ELR (cell line): ENCODE measurements around the gene RNU6-7.

Experiments used
- DNase-seq: peaks from one replicate; pipeline ENCODE4 v3.0.0-alpha.2; 2015; ENCODE audit warnings: low read depth

RNU6-7 gene

DNA sequence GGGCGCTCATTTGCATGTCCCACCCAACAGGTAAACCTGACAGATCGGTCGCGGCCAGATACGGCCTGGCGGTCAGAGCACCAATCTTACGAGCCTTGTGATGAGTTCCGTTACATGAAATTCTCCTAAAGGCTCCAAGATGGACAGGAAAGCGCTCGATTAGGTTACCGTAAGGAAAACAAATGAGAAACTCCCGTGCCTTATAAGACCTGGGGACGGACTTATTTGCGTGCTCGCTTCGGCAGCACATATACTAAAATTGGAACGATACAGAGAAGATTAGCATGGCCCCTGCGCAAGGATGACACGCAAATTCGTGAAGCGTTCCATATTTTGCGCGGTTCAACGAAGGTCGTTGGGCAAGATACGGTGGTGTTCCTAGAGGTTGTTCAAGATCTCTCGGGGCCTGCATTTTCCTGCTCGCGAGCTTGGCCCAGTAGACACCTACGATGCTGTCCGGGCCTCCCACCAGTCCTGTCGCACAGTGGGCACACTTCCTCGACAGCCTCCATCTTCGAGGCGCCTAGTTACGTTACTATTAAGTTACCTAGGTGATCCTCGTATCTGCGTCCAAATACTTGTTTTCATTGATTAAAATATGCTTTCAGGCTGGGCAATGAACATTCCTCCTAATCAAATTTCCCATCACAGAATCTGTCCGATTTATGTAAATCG, at the start of gene RNU6-7:
TSS of gene RNU6-7 (plus strand) at position 230 of the 675 bp plus-strand sequence.
- DNase-seq = peak; percentile 44

DNA sequence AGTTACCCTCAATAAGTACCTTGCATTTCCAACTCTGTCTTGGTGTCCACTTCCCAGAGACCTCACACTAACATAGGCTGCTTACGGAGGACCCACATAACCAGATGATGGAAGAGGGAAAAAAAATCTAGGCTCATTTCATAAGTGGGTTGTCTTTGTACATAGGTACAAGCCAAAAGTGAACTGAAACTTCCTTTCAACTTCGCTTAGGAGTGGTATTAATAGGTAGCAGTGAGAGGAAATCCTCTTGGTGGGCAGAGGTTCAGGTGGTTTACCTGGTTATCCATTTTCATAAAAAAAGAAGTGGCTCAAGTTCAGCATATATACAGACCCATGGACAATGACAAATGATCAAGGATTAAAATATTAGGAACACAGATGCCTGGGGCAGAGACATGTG, 35.8 kb upstream of the RNU6-7 start:
- DNase-seq = no peak

DNA sequence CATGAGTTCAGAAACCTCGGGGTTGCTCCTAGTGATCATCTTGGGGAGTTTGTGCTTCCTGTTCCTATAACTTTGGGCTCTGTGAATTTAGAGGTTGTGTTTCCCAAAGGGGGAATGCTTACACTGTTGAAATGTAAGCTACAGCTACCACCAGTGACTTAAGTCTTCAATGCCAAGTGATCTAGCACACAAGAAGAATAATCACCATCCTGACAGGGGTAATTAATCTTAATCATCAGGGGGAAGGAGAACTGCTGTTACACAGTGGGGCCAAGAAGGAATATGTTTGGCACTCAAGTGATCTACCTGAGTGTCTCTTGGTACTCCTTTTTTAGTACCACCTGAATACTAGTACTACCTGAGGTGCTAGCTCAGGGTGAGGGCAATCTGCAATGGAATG, 34.9 kb upstream of the RNU6-7 start:
- DNase-seq = no peak

DNA sequence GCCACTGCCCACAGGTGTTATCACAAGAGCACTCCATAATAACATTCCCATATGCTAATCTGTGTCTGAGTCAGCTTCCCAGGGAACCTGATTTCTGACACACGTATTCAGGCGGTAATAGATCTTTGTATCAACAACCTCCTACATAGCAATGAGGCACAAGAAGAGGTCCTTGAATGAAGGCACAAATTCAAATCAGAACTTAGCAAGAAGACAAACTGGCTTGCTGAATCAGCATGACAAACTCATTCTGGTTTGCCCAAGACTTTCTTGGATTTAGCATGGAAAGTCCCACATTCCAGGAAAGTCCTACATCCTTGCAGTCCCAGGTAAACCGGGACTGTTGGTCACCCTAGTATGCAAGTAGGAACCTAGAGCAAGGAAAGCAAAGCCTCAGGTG, 33.9 kb upstream of the RNU6-7 start:
- no peak for DNase-seq

DNA sequence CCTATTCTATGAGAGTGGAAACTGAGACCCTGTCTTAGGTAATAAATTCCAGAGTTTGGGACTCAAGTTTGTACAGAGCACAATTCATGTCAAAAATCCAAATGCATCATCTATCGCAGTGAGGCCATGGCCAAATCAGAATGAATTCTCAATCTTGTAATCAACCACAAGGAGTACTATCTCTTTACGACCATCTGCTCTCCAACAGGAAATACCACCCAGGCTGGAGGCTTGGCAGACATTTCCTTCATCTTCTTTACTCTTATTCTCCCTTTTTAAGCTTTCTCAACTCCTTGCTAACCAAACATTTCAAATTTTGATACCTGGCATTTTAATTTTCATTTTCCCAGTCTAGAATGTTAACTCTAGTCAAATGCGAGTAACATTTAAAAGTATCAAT, 32.7 kb upstream of the RNU6-7 start:
- DNase-seq = no peak

DNA sequence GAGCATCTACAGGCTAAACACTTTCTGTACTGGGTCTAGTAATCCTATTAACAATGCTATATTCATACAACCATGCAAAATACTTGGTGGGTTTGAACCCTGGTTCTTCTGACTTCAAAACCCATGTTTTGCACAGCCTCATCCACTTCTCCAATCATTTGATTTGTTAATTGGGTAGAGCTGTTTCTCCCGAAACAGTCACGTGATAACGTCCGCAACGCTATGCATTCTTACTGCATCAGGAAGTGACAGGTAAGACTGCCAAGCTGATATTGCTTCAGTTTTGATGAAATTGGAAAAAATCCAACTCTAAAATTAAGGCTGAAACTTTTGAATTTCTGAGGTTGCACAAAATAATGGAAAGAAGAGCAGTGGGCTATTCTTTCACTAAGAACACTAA, 30.4 kb upstream of the RNU6-7 start:
- no peak for DNase-seq

DNA sequence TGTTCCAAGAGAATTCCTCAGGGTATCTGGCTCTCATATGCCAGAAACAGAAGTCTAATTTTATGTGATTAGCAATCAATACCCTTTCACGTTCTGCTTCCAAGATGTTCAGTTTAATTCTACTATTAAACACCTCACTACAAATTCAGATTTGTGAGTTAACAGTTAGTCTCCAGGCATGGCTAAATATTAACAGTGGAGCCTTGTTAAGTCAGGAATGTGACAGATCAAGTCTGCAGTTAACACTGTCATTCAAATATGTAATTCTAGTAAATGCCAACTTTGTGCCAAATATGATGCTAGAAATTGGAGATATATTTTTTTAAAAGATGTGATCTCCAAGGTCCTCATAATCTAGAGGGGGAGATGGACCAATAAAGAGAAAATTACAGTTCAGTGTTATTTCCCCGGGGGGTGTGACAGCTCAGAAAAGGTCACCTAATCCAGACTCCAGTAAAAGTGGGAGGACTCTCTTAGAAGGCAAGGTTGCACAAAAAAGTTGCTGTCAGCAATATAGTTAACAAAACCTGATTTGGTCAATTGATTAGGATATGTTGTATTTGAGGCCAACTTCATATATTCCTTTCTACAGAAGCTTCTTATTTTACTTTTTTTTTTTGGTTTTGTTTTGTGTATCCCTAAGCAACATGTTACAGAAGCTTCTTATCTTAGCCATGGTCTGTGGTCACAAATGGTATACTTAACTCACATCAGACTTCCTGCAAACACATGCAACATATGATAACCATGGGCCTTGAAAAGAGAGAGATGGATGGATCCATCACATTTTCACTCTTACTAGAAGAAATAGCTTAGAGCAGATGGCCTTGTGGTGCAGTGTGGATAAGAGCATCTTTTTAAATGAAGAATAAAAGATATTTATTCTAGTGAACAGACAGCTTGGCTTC, 18.4 kb upstream of the RNU6-7 start:
- no peak for DNase-seq

DNA sequence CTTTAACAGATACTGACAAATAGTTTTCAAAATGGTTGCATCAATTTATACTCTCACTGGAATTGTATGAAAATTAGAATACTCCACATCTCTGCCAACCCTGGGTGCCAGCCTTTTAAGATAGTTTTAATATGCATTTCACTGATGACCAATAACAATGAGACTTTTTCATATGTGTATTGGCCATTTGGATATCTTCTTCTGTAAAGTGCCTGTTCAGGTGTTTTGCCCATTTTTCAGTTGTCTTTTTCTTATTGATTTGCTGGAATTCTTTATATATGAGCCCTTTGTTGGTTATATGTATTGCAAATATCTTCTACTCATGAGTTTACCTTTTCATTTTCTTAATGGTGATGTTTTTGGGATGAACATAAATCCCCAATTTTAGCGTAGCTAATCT, 16.7 kb upstream of the RNU6-7 start:
- no peak for DNase-seq

DNA sequence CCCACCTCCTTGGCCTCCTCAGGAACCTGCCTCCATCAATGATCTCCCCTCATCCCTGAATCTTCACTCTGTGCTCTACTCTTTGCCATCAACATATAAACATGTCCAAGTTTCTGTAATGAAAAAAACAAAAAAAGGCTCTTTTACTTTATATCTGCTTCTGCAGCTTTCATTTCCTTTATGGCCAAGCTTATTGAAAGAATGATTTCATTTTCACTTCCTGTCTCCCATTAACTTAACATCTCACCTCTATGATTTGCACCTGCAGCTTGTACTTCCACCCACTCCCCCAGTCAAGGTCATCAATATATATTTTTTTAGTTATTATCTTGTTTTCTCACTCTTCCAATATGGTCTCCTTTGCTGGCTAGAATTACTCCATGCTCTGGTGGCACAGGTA, 15.6 kb upstream of the RNU6-7 start:
- no peak for DNase-seq

DNA sequence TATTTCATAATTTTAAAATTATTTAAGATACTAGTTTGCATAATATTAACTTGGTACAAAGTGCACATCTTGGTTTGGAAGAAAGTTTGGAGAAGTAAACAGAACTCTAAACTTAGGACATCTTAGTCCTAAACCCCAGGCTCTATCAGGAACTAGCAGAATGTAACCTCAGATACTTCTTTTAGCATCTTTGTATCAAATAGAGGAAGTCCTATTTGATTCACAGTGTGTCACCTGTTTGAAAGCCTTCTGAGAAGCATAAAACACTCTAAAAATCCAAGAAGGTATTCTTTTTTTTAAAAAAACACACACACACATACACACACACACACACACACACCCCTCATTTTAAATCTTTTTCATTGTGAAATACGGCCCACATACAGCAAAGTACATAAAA, 12.0 kb upstream of the RNU6-7 start:
- DNase-seq = no peak

DNA sequence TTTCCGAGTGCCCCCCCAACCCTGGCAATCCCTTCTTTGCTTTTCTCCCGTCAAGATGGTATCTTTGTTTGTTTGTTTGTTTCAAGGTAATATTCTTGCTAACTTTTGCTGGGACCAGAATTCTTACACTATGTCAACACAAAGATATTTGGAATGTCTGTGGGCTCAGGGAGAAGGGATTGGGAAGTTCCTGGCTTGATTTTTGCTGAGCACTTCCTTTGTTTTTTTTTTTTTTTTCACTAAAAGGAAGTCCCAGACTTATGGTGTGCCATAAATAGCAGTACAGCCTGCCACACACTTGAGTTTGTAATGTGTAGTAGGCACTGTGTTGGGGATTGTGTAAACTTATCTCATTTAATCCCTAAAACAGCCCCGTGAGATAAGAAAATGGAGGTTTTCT, 11.2 kb upstream of the RNU6-7 start:
- no peak for DNase-seq

DNA sequence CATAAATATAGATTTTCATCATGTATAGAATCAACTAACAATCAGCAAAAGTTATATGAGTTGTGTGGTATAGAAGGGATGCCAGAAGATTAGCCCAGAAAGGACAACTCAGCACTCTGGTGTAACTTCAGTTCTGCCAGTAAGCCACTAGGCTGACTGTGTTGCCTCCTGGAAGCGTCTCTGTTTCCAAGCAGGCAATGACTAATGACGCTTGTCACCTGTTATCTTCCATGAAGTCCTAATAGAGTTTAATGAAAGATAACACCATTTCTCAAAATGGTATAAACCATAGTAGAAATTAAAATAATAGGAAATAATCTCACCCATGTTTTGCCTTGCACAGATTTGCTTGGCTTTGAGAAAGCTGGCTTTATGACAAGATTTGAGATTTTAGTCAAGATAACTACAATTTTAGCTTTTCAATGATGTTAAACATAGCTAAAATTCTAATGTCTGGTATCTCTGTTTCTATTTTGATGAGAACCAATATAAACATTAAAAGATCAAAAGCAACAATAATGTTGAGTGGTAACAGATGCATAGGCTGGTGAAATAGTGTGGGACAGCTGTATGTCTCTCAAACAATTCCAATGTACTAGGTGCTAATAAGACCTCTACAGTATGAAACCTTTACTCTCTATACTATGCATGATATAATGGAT, 9.0 kb upstream of the RNU6-7 start:
- DNase-seq = no peak

DNA sequence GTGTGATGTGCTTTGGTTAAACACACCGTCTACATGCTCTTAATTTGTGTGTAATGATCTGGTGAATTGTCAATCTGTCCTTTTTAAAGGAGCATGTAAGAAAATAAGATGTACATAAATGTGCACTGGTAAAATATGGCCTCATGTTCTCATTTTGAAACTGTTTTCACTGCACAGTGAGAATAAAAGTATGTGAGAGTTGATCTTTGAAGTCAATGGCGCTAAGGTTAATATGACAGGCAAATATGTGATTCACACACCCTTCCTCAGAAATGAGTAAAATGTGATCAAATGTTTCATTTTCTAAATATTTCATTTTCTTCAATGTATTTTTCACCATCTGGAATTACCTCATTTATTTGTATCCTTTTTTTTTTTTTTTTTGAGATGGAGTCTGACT, 8.3 kb upstream of the RNU6-7 start:
- DNase-seq = no peak

DNA sequence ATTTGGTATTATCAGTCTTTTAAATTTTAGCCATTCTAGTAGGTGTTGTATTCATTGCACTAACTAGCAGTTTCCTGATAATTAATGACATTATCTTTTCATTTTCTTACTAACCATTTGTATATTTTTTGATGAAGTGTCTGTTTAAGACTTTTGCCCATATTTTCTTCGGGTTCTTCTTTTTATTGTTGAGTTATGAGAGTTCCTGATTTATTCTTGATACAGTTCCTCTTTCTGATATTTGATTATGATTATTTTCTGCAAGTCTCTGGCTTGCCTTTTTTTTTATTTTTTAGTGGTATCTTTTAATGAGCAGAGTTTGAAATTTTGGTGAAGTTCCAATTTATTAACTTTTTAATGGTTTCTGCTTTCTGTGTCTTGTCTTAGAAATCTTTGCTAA, 6.2 kb upstream of the RNU6-7 start:
- DNase-seq = no peak

DNA sequence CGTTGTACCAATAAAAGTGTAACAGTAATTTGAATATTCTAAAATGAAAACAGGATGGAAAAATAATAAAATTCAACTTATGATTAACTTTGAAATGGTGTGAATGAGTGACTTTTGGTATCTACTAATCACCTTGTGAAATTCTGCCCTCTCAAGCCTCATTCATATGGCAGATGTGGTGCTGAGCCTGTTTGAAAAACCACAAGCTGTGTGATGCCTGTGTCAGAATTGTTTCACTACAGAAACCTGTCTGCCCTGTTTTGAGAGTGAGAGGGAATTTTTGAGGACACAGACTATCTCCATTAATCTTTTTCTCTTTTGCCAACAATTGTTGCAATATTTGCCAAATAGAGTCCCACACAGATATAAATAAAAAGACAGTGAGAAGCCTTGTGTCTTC, 3.9 kb upstream of the RNU6-7 start:
- DNase-seq = no peak

DNA sequence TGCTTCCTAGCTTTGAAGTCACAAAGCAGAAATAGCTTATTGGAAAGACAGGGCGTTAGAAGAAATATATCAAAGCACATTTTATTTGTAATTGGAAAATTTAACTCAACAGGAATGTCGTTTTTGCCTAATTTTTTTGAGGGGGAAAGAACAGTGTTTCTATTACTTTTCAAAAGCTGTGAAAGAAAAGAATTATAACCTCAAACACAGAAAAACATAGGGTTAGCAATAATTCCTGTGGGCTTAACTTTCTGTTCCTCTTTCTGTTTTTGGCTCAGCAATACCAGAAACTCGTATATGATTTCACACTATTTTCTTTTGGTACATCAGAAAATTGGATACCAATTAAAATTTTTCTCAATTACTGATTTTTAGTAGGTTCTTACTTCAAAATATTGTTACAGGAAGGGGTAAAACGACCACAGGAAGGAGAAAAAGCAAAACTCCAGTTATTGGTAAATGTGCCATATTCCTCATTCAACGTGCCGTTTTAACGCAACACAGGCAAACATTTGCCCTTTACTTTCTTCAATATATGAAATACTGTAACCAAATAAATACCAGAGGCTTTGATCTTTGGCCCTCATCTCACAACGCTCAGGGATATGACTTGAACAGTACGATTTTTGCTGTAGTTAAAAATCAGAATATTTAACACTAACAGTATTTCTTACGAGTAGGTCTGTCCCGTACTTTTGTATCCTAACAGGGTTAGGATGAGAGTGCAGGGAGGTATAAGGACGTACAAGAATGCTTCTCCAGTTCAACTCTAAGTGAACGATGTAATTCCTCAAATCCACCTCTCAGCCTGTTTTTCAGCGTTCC, 1.3 kb upstream of the RNU6-7 start:
- DNase-seq = no peak

DNA sequence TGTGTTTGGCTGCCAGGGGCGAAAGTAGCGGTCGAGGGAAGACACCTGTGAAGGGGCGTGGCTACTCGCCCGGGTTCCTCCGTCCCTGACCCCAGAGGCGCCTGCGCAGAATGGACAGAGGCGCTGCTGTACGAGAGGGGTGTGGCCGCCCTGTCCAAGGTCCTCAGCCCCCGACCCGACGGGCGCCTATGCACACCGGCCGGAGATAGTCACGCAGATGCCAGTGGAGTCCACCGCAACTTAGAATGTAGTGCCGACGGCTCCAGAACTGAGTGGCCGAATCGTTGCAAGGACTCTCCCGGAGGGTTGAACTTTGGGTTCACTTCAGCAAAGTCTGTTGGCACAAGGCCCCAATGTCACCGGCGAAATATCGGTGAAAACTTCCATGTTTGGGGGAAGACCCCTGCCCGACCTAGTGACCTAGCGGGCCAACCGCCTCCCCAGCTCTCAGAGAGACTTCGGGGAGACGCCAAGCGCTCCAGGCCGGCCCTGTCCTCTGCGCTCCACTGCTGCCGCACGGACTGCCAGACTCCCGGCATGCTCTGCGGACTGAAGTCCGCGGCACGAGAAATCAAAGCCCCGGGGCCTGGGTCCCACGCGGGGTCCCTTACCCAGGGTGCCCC, 541 bp upstream of the RNU6-7 start:
- peak; percentile 74 for DNase-seq

DNA sequence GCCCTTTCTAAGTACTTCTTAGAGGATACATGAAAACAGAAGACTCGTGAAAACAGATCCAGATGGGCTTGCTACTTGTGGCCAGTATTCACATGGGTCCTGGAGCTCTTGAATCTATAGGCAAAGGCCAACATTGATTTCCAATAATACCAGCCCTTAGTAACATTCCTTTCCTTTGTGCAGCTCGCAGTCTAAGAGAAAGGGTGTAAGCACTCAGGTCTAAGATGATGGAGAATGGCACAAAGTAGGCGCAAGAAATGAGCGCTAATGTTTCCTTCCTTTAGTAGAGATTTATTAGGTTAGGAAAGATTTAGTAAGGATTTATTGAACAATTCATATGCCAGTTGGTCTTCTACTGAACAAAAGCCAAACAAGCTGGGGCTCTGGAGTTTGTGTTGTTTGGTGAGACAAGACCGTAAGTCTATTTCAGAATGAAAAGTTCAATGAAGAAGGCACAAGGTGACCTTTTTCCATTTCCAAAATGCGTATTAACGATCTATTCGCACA, 699 bp downstream of the RNU6-7 start:
- peak; percentile 40 for DNase-seq

DNA sequence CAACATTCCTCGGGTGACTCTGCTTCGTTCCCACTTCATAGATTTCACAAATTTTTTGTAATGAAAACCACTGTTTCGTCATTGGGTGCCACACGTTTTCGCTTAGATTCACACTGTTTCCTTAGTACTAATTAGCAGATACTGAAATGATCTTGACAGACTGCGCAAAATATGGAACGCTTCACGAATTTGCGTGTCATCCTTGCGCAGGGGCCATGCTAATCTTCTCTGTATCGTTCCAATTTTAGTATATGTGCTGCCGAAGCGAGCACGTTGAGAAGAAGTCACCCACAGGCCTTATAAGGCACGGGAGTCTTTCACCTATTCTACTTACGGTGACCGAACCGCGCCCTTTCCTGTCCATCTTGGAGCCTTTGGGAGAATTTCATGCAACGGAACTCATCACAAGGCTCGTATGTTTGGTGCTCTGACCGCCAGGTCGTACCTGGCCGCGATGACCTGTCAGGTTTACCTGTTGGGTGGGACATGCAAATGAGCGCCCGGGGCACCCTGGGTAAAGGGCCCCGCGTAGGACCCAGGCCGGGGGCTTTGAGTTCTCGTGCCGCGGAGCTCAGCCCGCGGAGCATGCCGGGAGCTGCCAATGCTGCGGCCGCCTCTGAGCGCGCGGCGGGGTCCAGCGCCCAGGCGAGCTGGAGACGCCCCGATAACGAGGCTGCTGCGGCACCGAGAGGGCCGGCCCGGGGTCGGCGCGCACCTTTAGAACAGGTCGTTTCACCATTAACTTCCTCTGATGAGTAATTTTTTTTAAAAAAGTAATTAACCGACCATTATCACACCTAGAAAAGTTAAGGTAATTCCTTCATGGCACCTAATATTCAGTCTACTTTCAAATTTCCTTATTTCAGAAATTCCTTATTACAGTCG, 1.4 kb downstream of the RNU6-7 start, which contains the start of gene RNU6-8:
TSS of gene RNU6-8 (minus strand) at position 272 of the 885 bp plus-strand sequence.
- DNase-seq = peak; percentile 91

DNA sequence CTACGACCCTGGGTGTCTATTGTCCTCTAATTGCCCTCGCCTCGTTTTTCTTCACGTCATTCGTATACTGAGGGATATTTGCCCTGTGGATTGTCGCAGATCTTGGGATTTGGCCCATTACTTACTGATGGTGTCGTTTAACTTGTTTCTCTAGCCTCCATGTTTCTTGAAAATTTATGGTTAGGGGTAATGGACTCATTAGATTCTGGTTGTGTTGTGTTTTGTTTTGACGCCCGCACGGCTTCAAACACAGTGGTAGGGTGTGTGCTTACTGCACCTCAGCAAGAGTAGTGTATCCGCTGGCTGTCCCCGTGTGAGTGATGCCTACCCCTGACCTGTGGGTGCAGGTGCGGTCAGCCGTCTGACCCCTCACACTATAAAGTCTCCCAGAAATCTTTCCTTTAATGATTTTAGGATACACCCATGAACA, 2.1 kb downstream of the RNU6-7 start:
- DNase-seq = peak; percentile 14
